Measurements from ENCODE around the gene TENM3. TPM values are rescaled to one million over a fixed set of nuclear protein-coding genes. Genes with fewer than 3 reads are reported as not detected.

Gene TENM3
- total and polyA plus RNA-seq, 12 donors, result 0.20 to 6.6 (median 3.5) TPM

DNA sequence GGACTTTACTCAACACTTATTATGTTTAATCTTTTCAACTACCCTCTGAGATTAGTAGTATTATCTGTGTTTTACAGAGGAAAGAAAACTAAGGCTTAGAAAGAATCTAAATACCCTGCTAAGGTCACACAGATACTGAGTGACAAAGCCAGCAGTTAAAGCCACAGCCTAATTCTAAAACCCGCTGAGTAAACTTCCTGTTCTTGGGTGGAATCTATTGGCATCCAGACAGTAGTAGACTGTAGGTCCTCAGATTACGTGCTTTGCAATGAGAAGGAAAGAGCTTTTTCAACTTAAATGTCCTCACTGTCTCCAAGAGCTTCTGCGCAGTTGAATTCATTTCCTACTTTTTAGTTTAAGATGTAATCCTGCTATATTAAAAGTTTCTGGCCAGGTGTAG lies 126.0 kb downstream of the TENM3 start:
- no peak for ATAC-seq
- WGBS, 2 donors, result 46 to 50% methylated on average over 3 of the region's 3 CpGs
- Histone ChIP-seq H3K4me3 (no peak overlapping the region), H3K27ac (no peak overlapping the region), H3K9me3 (no peaks in the 10 kb centered on the region), H3K27me3 (peaks cover 0 to 5% (median 0%) of the 10 kb centered on the region in 7 donors), H3K36me3 (no peaks in the 10 kb centered on the region), H3K4me1 (no peaks in the 10 kb centered on the region)
- intact Hi-C loops (cut with DNase I), result no loop called here
- TF ChIP-seq, protein P1, sequence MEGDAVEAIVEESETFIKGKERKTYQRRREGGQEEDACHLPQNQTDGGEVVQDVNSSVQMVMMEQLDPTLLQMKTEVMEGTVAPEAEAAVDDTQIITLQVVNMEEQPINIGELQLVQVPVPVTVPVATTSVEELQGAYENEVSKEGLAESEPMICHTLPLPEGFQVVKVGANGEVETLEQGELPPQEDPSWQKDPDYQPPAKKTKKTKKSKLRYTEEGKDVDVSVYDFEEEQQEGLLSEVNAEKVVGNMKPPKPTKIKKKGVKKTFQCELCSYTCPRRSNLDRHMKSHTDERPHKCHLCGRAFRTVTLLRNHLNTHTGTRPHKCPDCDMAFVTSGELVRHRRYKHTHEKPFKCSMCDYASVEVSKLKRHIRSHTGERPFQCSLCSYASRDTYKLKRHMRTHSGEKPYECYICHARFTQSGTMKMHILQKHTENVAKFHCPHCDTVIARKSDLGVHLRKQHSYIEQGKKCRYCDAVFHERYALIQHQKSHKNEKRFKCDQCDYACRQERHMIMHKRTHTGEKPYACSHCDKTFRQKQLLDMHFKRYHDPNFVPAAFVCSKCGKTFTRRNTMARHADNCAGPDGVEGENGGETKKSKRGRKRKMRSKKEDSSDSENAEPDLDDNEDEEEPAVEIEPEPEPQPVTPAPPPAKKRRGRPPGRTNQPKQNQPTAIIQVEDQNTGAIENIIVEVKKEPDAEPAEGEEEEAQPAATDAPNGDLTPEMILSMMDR (IDR thresholded peaks at IDR 0.05), result no peak
- DNase-seq, result no peak

DNA sequence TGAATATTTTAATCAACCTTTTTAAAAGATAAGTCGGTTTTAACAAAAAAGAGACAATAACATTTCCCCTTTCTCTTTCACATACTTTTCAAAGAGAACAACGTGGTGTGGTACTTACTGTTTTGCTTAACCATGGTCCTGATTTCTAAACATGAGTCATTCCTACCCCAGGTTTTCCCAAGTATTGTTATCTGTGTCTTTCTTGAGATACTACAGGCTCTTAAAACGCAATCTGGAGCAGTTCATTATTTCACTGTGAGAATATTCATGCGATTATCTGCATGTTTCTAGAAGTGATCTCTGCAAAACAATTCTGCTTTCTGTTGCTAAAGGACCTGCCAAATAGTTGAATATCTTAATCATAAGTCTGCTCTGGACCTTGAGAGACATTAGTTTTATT lies 127.3 kb downstream of the TENM3 start:
- no peak for DNase-seq
- WGBS, 2 donors, result 62 to 71% methylated on average over 4 of the region's 4 CpGs
- Histone ChIP-seq H3K4me3 (no peak overlapping the region), H3K9me3 (no peaks in the 10 kb centered on the region), H3K36me3 (no peaks in the 10 kb centered on the region), H3K27ac (no peak overlapping the region), H3K27me3 (peaks cover 0 to 8% (median 0%) of the 10 kb centered on the region in 7 donors), H3K4me1 (no peaks in the 10 kb centered on the region)
- intact Hi-C loops (cut with DNase I), result no loop called here
- no peak for ATAC-seq
- TF ChIP-seq, protein P1 (IDR thresholded peaks at IDR 0.05), result no peak

- no peak overlapping the region for H3K27ac ChIP-seq
- DNase-seq, result no peak
- H3K27me3 ChIP-seq, result peaks cover 0 to 3% (median 0%) of the 10 kb centered on the region in 7 donors
- H3K36me3 ChIP-seq, result no peaks in the 10 kb centered on the region
- TF ChIP-seq, protein P1 (IDR thresholded peaks at IDR 0.05), result no peak
- H3K4me3 ChIP-seq, result no peak overlapping the region
- WGBS, 2 donors, result 79 to 82% methylated on average over 8 of the region's 8 CpGs
- H3K4me1 ChIP-seq, result no peaks in the 10 kb centered on the region
- intact Hi-C loops (cut with DNase I), result no loop called here
- ATAC-seq, result no peak
- H3K9me3 ChIP-seq, result no peaks in the 10 kb centered on the region
Measured at GRCh38 chr4:182380771-182381181, 137.6 kb downstream of the TENM3 start.

- 72 to 73% methylated on average over 6 of the region's 6 CpGs for WGBS, 2 donors
- intact Hi-C loops (cut with DNase I), result no loop called here
- no peaks in the 10 kb centered on the region for H3K36me3 ChIP-seq
Measured at GRCh38 chr4:182382941-182383340, 139.7 kb downstream of the TENM3 start.

More at GRCh38 chr4:182382941-182383340, 139.7 kb downstream of the TENM3 start:
- Histone ChIP-seq H3K9me3 (no peaks in the 10 kb centered on the region), H3K4me3 (no peak overlapping the region), H3K27ac (no peak overlapping the region), H3K4me1 (no peaks in the 10 kb centered on the region), H3K27me3 (no peaks in the 10 kb centered on the region)
- DNase-seq (no peak), ATAC-seq (no peak)
- TF ChIP-seq, protein P1 (IDR thresholded peaks at IDR 0.05), result no peak
